HepG2 (cell line): ENCODE data around the gene MACROD2. TPM values are rescaled to one million over a fixed set of nuclear protein-coding genes. Genes with fewer than 3 reads are reported as not detected.
A peak's percentile ranks its signal among the peaks of the same experiment; 100 is the strongest.

ENCODE experiments used
- ATAD3A ChIP-seq: sonication (generic); formaldehyde crosslinking; IDR thresholded peaks from 2 replicates; pipeline ENCODE4 v1.4.0; 2020; ENCODE audit warnings: missing genetic modification reagents
- GFI1 ChIP-seq: sonication (generic); formaldehyde crosslinking; IDR thresholded peaks from 2 replicates; pipeline ENCODE4 v1.5.0; 2020; ENCODE audit warnings: missing genetic modification reagents, mild to moderate bottlenecking, borderline replicate concordance
- NFRKB ChIP-seq: fragments of 450-650 bp; IDR thresholded peaks from 2 replicates; pipeline ENCODE4 v1.6.1; 2017
- NPAS2 ChIP-seq: sonication (generic); formaldehyde crosslinking; IDR thresholded peaks from 2 replicates; pipeline ENCODE4 v1.8.0; 2022; ENCODE audit warnings: mild to moderate bottlenecking, missing genetic modification reagents, borderline replicate concordance
- PAX8 ChIP-seq: sonication (generic); formaldehyde crosslinking; IDR thresholded peaks from 2 replicates; pipeline ENCODE4 v1.8.0; 2022; ENCODE audit warnings: mild to moderate bottlenecking, missing genetic modification reagents, borderline replicate concordance
- PHB2 ChIP-seq: fragments of 450-650 bp; IDR thresholded peaks from 2 replicates; pipeline ENCODE4 v1.6.1; 2018; ENCODE audit not compliant: partially characterized antibody
- SALL1 ChIP-seq: sonication (generic); formaldehyde crosslinking; IDR thresholded peaks from 2 replicates; pipeline ENCODE4 v1.8.0; 2022; ENCODE audit warnings: mild to moderate bottlenecking, missing genetic modification reagents
- SP2 ChIP-seq: sonication (generic); formaldehyde crosslinking; IDR thresholded peaks from 2 replicates; pipeline ENCODE4 v1.5.1; 2020; ENCODE audit warnings: mild to moderate bottlenecking, missing genetic modification reagents
- TOPORS ChIP-seq: sonication (generic); formaldehyde crosslinking; IDR thresholded peaks from 2 replicates; pipeline ENCODE4 v1.8.0; 2023; ENCODE audit warnings: mild to moderate bottlenecking, missing genetic modification reagents
- ZNF180 ChIP-seq: sonication (generic); formaldehyde crosslinking; IDR thresholded peaks from 2 replicates; pipeline ENCODE4 v1.4.0; 2020; ENCODE audit warnings: low read depth, missing genetic modification reagents, borderline replicate concordance
- ZNF350 ChIP-seq: sonication (generic); formaldehyde crosslinking; IDR thresholded peaks from 2 replicates; pipeline ENCODE4 v1.4.0; 2020; ENCODE audit warnings: mild to moderate bottlenecking, low read depth, missing genetic modification reagents, borderline replicate concordance
- ZNF552 ChIP-seq: sonication (generic); formaldehyde crosslinking; IDR thresholded peaks from 2 replicates; pipeline ENCODE4 v1.9.0; 2022; ENCODE audit warnings: missing genetic modification reagents, mild to moderate bottlenecking, borderline replicate concordance
- ZNF607 ChIP-seq: sonication (generic); formaldehyde crosslinking; IDR thresholded peaks from 2 replicates; pipeline ENCODE4 v1.5.1; 2020; ENCODE audit warnings: missing genetic modification reagents, mild to moderate bottlenecking, borderline replicate concordance
- ZNF709 ChIP-seq: sonication (generic); formaldehyde crosslinking; IDR thresholded peaks from 2 replicates; pipeline ENCODE4 v1.5.0; 2020; ENCODE audit warnings: mild to moderate bottlenecking, missing genetic modification reagents
- polyA plus RNA-seq, 8 experiments: library from polyadenylated mRNA; depleted of rRNA in 3 of 8; stranded (reverse) in 7 of 8; unstranded in 1 of 8; fragments of >200 nt; fragmentation: Illumina TruSeq in 4 of 8; extraction: Trizol in 4 of 8; gene quantifications; 2 replicates each; pipeline versions ENCODE4 v1.2.1 to v1.2.3, GENCODE V29; 2011 to 2016; ENCODE audit warnings: low read depth in 4 of 8, missing spikeins in 1 of 8, mixed read lengths in 1 of 8; ENCODE audit not compliant: insufficient read depth in 1 of 8
- total RNA-seq, 5 experiments: library from RNA; depleted of rRNA; stranded (reverse); fragments of >200 nt; fragmentation: Illumina TruSeq; extraction: Trizol; gene quantifications; 2 replicates each; pipeline ENCODE4 v1.2.3, GENCODE V29; 2016; ENCODE audit warnings: low read depth in 1 of 5
- TF ChIP-seq, protein P1 (sequence below): sonication (generic); formaldehyde crosslinking; IDR thresholded peaks from 2 replicates; pipeline ENCODE4 v1.4.0; 2020; ENCODE audit warnings: missing genetic modification reagents, low read depth, mild to moderate bottlenecking, borderline replicate concordance
- TF ChIP-seq, protein P2 (sequence below): sonication (generic); formaldehyde crosslinking; IDR thresholded peaks from 2 replicates; pipeline ENCODE4 v1.9.0; 2021; ENCODE audit warnings: missing genetic modification reagents, borderline replicate concordance
- TF ChIP-seq, protein P3 (sequence below): sonication (generic); formaldehyde crosslinking; IDR thresholded peaks from 2 replicates; pipeline ENCODE4 v1.5.0; 2020; ENCODE audit warnings: missing genetic modification reagents, mild to moderate bottlenecking, borderline replicate concordance
- TF ChIP-seq, protein P4 (sequence below): sonication (generic); formaldehyde crosslinking; IDR thresholded peaks from 2 replicates; pipeline ENCODE4 v1.4.0; 2020; ENCODE audit warnings: missing genetic modification reagents
- TF ChIP-seq, protein P5 (sequence below): sonication (generic); formaldehyde crosslinking; conservative IDR thresholded peaks from 2 replicates; pipeline ENCODE4 v1.4.0; 2020; ENCODE audit warnings: missing genetic modification reagents

The MACROD2 gene
- total and polyA plus RNA-seq, 2 of the 13 experiments (the other 11 are each of a cell fraction or from before 2014, with no cell fraction given): 0.13 to 0.51 TPM

DNA sequence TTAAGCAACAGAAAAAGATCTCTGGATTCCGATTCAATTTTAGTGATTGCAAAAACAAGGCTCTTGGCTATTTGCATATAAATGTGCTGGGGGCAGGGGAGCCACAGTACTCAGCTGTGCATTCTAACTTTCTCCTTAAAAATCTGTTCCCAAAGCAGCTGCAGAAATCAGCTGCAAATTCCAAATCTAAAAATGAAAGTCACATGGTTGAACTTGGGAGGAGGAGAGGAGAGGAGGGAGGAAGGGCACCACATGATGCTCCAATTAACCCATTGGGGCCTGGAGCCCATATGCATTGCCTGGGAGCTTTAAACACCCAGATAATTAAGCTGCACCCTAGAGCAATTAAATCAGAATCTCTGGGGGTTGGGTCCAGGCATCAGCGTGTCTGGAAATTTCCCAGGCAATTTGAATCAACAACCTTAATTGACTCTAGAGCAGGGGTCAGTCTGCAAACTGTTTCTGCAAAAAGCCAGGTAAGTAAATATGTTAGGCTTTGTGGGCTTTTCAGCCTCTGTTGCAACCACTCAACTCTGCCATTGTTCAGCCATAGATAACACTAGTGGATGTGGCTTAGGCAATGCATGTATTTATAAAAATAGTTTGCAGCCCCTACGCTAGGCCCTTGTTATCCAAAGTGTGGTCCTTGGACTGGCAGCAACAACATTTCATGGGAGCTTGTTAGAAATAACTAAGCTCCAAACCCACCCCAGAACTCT is 2069.8 kb downstream of the MACROD2 start (continued):
- TF ChIP-seq, protein P1, sequence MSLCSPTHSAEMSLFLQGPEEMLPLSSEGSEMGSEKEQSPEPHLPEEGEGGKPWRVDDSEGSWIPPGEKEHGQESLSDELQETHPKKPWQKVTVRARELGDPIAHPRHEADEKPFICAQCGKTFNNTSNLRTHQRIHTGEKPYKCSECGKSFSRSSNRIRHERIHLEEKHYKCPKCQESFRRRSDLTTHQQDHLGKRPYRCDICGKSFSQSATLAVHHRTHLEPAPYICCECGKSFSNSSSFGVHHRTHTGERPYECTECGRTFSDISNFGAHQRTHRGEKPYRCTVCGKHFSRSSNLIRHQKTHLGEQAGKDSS: no peak
- TF ChIP-seq ZNF552 (no peak), PHB2 (no peak), ZNF350 (no peak), GFI1 (no peak), NFRKB (no peak), ZNF709 (CRISPR knock-in tag) (no peak), ATAD3A (CRISPR knock-in tag) (no peak), ZNF180 (CRISPR knock-in tag) (no peak), TOPORS (no peak), NPAS2 (CRISPR knock-in tag) (no peak), SP2 (CRISPR knock-in tag) (no peak), ZNF607 (CRISPR knock-in tag) (no peak), PAX8 (CRISPR knock-in tag) (no peak), SALL1 (CRISPR knock-in tag) (peak; percentile 57; the same call in 1 of the 2 replicates)
- TF ChIP-seq, protein P2, sequence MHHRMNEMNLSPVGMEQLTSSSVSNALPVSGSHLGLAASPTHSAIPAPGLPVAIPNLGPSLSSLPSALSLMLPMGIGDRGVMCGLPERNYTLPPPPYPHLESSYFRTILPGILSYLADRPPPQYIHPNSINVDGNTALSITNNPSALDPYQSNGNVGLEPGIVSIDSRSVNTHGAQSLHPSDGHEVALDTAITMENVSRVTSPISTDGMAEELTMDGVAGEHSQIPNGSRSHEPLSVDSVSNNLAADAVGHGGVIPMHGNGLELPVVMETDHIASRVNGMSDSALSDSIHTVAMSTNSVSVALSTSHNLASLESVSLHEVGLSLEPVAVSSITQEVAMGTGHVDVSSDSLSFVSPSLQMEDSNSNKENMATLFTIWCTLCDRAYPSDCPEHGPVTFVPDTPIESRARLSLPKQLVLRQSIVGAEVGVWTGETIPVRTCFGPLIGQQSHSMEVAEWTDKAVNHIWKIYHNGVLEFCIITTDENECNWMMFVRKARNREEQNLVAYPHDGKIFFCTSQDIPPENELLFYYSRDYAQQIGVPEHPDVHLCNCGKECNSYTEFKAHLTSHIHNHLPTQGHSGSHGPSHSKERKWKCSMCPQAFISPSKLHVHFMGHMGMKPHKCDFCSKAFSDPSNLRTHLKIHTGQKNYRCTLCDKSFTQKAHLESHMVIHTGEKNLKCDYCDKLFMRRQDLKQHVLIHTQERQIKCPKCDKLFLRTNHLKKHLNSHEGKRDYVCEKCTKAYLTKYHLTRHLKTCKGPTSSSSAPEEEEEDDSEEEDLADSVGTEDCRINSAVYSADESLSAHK: no peak
- TF ChIP-seq, protein P3, sequence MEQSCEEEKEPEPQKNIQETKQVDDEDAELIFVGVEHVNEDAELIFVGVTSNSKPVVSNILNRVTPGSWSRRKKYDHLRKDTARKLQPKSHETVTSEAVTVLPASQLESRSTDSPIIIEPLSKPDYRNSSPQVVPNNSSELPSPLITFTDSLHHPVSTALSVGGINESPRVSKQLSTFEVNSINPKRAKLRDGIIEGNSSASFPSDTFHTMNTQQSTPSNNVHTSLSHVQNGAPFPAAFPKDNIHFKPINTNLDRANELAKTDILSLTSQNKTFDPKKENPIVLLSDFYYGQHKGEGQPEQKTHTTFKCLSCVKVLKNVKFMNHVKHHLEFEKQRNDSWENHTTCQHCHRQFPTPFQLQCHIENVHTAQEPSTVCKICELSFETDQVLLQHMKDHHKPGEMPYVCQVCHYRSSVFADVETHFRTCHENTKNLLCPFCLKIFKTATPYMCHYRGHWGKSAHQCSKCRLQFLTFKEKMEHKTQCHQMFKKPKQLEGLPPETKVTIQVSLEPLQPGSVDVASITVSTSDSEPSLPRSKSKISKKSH: no peak
- TF ChIP-seq, protein P4, sequence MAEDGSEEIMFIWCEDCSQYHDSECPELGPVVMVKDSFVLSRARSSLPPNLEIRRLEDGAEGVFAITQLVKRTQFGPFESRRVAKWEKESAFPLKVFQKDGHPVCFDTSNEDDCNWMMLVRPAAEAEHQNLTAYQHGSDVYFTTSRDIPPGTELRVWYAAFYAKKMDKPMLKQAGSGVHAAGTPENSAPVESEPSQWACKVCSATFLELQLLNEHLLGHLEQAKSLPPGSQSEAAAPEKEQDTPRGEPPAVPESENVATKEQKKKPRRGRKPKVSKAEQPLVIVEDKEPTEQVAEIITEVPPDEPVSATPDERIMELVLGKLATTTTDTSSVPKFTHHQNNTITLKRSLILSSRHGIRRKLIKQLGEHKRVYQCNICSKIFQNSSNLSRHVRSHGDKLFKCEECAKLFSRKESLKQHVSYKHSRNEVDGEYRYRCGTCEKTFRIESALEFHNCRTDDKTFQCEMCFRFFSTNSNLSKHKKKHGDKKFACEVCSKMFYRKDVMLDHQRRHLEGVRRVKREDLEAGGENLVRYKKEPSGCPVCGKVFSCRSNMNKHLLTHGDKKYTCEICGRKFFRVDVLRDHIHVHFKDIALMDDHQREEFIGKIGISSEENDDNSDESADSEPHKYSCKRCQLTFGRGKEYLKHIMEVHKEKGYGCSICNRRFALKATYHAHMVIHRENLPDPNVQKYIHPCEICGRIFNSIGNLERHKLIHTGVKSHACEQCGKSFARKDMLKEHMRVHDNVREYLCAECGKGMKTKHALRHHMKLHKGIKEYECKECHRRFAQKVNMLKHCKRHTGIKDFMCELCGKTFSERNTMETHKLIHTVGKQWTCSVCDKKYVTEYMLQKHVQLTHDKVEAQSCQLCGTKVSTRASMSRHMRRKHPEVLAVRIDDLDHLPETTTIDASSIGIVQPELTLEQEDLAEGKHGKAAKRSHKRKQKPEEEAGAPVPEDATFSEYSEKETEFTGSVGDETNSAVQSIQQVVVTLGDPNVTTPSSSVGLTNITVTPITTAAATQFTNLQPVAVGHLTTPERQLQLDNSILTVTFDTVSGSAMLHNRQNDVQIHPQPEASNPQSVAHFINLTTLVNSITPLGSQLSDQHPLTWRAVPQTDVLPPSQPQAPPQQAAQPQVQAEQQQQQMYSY (CRISPR knock-in tag): no peak
- TF ChIP-seq, protein P5, sequence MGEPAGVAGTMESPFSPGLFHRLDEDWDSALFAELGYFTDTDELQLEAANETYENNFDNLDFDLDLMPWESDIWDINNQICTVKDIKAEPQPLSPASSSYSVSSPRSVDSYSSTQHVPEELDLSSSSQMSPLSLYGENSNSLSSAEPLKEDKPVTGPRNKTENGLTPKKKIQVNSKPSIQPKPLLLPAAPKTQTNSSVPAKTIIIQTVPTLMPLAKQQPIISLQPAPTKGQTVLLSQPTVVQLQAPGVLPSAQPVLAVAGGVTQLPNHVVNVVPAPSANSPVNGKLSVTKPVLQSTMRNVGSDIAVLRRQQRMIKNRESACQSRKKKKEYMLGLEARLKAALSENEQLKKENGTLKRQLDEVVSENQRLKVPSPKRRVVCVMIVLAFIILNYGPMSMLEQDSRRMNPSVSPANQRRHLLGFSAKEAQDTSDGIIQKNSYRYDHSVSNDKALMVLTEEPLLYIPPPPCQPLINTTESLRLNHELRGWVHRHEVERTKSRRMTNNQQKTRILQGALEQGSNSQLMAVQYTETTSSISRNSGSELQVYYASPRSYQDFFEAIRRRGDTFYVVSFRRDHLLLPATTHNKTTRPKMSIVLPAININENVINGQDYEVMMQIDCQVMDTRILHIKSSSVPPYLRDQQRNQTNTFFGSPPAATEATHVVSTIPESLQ (CRISPR knock-in tag): no peak
